NB4 (cell line): Measurements from ENCODE around the gene CAPN3.
A peak's percentile ranks its signal among the peaks of the same experiment; 100 is the strongest.
"Not testable (repeated sequence)": the region's sequence is repeated elsewhere in the genome, so short reads cannot be mapped to it uniquely, and the experiment has no call there.

ENCODE experiments used
- DNase-seq: peaks from one replicate; pipeline ENCODE4 v3.0.0; 2010; ENCODE audit warnings: low read depth
- H3K4me3 ChIP-seq: one replicate; pipeline ENCODE4 v1.5.1; 2011; ENCODE audit warnings: mild to moderate bottlenecking, low read depth, low read length, moderate library complexity
- MAX ChIP-seq: IDR thresholded peaks from 2 replicates; pipeline ENCODE4 v1.6.1; 2011; ENCODE audit warnings: low read depth, low read length
- MYC ChIP-seq: IDR thresholded peaks from 2 replicates; pipeline ENCODE4 v1.6.1; 2011; ENCODE audit warnings: low read depth, low read length
- POLR2A ChIP-seq: IDR thresholded peaks from 2 replicates; pipeline ENCODE4 v1.6.1; 2011; ENCODE audit warnings: mild to moderate bottlenecking; ENCODE audit not compliant: insufficient read length; ENCODE audit errors: extremely low read depth
- TF ChIP-seq, protein P1 (sequence below): IDR thresholded peaks from one replicate; pipeline ENCODE4 v1.5.1; 2012; ENCODE audit warnings: low read depth, low read length

CAPN3 gene

DNA sequence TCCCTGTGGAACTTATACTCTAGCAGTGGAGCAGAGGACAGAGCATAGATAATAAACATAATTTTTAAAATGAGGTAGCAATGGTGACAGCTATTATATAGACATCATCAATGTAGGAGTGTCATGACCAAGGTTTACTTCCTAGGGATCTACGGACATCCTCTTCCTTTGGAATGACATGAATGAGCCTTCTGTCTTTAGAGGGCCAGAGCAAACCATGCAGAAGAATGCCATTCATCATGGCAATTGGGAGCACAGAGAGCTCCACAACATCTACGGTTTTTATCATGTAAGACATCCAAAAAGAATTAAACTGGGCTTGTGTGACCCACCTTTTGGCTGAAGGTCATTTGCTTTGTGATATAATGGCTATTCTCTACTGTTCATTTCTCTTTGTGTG lies 30.1 kb upstream of the CAPN3 start:
- H3K4me3 ChIP-seq, result no peak overlapping the region
- no peak for DNase-seq
- TF ChIP-seq, protein P1, sequence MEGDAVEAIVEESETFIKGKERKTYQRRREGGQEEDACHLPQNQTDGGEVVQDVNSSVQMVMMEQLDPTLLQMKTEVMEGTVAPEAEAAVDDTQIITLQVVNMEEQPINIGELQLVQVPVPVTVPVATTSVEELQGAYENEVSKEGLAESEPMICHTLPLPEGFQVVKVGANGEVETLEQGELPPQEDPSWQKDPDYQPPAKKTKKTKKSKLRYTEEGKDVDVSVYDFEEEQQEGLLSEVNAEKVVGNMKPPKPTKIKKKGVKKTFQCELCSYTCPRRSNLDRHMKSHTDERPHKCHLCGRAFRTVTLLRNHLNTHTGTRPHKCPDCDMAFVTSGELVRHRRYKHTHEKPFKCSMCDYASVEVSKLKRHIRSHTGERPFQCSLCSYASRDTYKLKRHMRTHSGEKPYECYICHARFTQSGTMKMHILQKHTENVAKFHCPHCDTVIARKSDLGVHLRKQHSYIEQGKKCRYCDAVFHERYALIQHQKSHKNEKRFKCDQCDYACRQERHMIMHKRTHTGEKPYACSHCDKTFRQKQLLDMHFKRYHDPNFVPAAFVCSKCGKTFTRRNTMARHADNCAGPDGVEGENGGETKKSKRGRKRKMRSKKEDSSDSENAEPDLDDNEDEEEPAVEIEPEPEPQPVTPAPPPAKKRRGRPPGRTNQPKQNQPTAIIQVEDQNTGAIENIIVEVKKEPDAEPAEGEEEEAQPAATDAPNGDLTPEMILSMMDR, result no peak
- TF ChIP-seq MAX (no peak), MYC (no peak), POLR2A (no peak)

DNA sequence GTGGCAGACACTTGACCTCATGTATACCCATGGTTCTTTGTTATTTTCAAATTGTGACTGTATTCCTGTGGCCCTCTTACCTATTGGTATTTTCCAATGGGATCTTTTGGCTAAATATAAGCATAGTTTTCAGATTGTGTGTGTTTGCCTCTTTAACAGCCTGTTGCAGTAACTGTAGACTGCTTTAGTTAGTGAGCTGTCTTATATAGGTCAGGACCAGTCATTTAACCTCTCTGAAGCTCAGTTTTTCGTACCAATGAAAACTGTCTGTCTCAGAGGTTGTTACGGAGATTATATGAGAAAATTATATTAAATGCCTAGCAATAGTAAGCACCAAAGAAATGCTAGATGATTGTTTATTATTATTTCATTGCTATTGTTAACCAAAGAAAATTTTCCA lies 29.3 kb upstream of the CAPN3 start:
- H3K4me3 ChIP-seq, result no peak overlapping the region
- TF ChIP-seq, protein P1, result no peak
- TF ChIP-seq POLR2A (no peak), MYC (no peak), MAX (no peak)
- DNase-seq, result no peak

GRCh38 chr15:42331235-42331634 lies 28.1 kb upstream of the CAPN3 start:
- TF ChIP-seq MYC (no peak), MAX (no peak), POLR2A (no peak)
- TF ChIP-seq, protein P1, result no peak

GRCh38 chr15:42332331-42332730 lies 27.0 kb upstream of the CAPN3 start:
- TF ChIP-seq MAX (no peak), MYC (no peak), POLR2A (no peak)
- TF ChIP-seq, protein P1, result no peak
- no peak for DNase-seq
- H3K4me3 ChIP-seq, result no peak overlapping the region

More at GRCh38 chr15:42331235-42331634, 28.1 kb upstream of the CAPN3 start:
- peak; percentile 4 for DNase-seq
- no peak overlapping the region for H3K4me3 ChIP-seq

DNA sequence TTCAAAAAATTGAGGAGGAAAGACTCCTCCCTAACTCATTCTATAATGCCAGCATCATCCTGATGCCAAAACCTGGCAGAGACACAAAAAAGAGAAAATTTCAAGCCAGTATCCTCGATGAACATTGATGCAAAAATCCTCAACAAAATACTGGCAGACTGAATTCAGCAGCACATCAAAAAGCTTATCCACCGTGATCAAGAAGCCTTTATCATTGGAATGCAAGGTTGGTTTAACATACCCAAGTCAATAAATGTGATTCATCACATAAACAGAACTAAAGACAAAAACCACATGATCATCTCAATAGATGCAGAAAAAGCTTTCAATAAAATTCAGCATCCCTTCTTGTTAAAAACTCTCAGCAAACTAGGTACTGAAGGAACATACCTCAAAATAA lies 24.2 kb upstream of the CAPN3 start:
- H3K4me3 ChIP-seq, result no peak overlapping the region
- TF ChIP-seq, protein P1, result no peak
- TF ChIP-seq MYC (no peak), MAX (no peak), POLR2A (no peak)
- no peak for DNase-seq

DNA sequence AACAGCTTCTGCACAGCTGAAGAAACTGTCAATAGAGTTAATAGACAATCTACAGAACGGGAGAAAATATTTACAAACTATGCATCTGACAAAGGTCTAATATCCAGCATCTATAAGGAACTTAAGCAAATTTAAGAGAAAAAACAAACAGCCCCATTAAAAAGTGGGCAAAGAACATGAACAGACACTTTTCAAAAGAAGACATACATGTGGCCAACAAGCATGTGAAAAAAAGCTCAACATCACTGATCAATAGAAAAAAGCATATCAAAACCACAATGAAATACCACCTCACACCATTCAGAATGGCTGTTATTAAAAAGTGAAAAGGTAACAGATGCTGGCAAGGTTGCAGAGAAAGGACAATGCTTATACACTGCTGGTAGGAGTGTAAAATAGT lies 22.7 kb upstream of the CAPN3 start:
- DNase-seq, H3K4me3 ChIP-seq: not testable (repeated sequence)

DNA sequence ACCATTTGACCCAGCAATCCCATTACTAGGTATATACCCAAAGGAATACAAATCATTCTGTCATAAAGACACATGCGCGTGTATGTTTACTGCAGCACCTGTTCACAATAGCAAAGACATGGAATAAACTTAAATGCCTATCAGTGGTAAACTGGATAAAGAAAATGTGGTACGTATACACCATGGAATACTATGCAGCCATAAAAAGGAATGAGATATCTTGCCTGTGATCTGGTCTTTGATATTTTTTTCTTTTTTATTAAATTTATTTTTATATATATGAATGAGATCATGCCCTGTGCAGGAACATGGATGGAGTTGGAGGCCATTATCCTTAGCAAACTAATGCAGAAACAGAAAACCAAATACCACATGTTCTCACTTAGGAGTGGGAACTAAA lies 22.2 kb upstream of the CAPN3 start:
- H3K4me3 ChIP-seq, DNase-seq: not testable (repeated sequence)
